Mesenteric fat pad (tissue), 1 donor: Measurements from ENCODE around the gene PCDHA8. TPM values are rescaled to one million over a fixed set of nuclear protein-coding genes. Genes with fewer than 3 reads are reported as not detected.
"Not testable (repeated sequence)": the region's sequence is repeated elsewhere in the genome, so short reads cannot be mapped to it uniquely, and the experiment has no call there.

Experiments
- DNase-seq: peaks from one replicate; pipeline ENCODE4 v3.0.0-alpha.2; 2020; ENCODE audit warnings: low spot score
- long read RNA-seq: library from polyadenylated mRNA; unstranded; transcript quantifications from one replicate; pipeline ENCODE4 v2.0.0, GENCODE V29; 2020
- total RNA-seq: library from RNA; stranded (reverse); fragmentation: NEBNext Ultra II Directional; extraction: Animal tissue kit (Norgen Biotek cat#: 25700); gene quantifications from one replicate; pipeline ENCODE4 v1.2.1, GENCODE V29; 2021
- donor health status: DM: yes; HTN: yes; CAD: no.

PCDHA8 gene, protein sequence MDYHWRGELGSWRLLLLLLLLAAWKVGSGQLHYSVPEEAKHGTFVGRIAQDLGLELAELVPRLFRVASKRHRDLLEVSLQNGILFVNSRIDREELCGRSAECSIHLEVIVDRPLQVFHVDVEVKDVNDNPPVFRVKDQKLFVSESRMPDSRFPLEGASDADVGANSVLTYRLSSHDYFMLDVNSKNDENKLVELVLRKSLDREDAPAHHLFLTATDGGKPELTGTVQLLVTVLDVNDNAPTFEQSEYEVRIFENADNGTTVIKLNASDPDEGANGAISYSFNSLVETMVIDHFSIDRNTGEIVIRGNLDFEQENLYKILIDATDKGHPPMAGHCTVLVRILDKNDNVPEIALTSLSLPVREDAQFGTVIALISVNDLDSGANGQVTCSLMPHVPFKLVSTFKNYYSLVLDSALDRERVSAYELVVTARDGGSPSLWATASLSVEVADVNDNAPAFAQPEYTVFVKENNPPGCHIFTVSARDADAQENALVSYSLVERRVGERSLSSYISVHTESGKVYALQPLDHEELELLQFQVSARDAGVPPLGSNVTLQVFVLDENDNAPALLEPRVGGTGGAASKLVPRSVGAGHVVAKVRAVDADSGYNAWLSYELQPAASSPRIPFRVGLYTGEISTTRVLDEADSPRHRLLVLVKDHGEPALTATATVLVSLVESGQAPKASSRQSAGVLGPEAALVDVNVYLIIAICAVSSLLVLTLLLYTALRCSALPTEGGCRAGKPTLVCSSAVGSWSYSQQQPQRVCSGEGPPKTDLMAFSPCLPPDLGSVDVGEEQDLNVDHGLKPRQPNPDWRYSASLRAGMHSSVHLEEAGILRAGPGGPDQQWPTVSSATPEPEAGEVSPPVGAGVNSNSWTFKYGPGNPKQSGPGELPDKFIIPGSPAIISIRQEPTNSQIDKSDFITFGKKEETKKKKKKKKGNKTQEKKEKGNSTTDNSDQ
- 0.19 TPM for total RNA-seq
- long read RNA-seq, result 0 reads

DNA sequence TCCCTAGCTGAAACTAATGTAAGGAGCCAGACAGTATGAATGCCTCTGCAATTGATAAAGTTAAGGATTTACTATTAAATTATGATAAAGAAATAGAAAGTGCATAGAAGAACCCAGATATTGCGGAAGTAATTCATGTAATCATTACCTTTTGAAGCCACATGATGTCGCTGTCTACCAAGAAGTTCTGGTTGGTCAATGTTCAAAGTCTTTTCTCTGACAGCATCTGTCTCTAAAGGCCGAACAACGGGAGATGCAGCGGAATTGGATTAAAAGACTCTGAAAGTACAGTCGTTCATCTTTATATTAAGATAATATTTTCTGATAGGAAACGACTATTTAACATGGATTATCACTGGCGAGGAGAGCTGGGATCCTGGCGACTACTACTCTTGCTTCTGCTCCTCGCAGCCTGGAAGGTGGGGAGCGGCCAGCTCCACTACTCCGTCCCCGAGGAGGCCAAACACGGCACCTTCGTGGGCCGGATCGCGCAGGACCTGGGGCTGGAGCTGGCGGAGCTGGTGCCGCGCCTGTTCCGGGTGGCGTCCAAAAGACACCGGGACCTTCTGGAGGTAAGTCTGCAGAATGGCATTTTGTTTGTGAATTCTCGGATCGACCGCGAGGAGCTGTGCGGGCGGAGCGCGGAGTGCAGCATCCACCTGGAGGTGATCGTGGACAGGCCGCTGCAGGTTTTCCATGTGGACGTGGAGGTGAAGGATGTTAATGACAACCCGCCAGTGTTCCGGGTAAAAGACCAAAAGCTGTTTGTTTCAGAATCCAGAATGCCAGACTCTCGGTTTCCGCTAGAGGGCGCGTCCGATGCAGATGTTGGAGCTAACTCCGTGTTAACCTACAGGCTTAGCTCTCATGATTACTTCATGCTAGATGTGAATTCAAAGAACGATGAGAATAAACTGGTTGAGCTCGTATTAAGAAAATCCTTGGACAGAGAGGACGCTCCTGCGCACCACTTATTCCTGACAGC is at the start of gene PCDHA8:
PCDHA8 (plus strand) TSS at position 210 of the 985 bp plus-strand sequence; CDS start at position 345, 135 bp downstream.
- DNase-seq, result peak; percentile 72

DNA sequence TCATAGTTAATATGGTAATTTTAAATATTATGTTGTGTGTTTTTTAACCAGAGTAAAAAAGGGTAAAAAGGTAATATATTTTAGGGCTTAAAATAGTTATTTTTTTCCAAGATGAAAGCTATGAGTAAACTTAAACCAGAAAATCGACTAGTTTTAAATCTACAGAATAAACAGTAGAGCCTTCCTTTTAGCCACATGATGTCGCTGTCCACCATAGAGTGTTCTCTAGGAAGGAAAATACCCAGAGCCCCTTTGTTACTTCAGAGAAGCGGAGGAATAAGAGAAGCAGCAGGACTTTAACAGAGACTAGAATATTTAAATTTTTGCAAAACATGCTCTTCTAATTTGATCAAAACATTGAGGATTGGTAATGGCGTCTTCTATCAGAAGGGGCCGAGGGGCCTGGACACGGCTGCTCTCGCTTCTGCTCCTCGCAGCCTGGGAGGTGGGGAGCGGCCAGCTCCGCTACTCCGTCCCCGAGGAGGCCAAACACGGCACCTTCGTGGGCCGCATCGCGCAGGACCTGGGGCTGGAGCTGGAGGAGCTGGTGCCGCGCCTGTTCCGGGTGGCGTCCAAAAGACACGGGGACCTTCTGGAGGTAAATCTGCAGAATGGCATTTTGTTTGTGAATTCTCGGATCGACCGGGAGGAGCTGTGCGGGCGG is 46.3 kb upstream of the PCDHA8 start, which contains the start of gene PCDHA2:
PCDHA2 (plus strand) TSS at position 258 of the 664 bp plus-strand sequence.
- DNase-seq, result no peak

DNA sequence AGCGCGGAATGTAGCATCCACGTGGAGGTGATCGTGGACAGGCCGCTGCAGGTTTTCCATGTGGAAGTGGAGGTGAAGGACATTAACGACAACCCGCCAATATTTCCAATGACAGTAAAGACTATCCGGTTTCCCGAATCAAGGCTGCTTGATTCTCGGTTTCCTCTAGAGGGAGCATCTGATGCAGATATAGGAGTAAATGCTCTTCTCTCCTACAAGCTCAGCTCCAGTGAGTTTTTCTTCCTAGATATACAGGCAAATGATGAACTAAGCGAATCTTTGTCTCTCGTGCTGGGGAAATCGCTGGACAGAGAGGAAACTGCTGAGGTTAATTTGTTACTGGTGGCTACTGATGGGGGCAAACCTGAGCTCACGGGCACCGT is 45.7 kb upstream of the PCDHA8 start:
- no peak for DNase-seq

DNA sequence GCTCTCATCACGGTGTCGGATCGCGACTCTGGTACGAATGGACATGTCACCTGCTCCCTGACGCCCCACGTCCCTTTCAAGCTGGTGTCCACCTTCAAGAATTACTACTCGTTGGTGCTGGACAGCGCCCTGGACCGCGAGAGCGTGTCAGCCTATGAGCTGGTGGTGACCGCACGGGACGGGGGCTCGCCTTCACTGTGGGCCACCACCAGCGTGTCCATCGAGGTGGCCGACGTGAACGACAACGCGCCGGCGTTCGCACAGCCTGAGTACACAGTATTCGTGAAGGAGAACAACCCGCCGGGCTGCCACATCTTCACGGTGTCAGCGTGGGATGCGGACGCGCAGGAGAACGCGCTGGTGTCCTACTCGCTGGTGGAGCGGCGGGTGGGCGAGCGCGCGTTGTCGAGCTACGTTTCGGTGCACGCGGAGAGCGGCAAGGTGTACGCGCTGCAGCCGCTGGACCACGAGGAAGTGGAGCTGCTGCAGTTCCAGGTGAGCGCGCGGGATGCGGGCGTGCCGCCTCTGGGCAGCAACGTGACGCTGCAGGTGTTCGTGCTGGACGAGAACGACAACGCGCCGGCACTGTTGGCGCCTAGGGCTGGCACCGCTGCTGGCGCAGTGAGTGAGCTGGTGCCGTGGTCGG is 44.8 kb upstream of the PCDHA8 start:
- not testable (repeated sequence) for DNase-seq

DNA sequence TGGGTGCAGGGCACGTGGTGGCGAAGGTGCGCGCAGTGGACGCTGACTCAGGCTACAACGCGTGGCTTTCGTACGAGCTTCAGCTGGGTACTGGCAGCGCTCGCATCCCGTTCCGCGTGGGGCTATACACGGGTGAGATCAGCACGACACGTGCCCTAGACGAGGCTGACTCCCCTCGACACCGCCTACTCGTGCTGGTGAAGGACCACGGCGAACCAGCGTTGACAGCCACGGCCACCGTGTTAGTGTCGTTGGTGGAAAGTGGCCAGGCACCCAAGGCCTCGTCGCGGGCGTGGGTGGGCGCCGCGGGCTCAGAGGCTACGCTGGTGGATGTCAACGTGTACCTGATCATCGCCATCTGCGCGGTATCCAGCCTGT is 44.3 kb upstream of the PCDHA8 start:
- DNase-seq, result no peak

DNA sequence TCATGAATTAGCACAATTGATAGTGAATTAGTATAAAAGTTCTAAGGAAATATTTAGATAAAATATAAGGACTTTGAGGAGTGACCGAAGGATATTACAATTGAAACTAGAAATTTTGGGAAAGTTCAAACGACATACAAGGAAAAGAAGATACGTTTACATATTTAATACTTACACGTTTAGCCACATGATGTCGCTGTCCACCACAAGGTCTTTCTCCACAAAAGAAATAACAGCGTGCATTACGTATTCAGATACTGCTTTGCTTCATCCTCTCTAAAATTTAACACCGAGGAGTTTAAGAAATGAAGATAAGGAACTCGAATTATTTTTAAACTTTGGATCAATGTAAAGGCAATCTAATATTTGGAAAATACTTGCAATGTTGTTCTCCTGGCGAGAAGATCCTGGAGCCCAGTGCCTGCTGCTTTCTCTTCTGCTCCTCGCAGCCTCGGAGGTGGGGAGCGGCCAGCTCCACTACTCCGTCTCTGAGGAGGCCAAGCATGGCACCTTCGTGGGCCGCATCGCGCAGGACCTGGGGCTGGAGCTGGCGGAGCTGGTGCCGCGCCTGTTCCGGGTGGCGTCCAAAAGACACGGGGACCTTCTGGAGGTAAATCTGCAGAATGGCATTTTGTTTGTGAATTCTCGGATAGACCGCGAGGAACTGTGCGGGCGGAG is 40.0 kb upstream of the PCDHA8 start, which contains the start of gene PCDHA3:
PCDHA3 (plus strand) TSS at position 242 of the 678 bp plus-strand sequence.
- DNase-seq, result no peak

DNA sequence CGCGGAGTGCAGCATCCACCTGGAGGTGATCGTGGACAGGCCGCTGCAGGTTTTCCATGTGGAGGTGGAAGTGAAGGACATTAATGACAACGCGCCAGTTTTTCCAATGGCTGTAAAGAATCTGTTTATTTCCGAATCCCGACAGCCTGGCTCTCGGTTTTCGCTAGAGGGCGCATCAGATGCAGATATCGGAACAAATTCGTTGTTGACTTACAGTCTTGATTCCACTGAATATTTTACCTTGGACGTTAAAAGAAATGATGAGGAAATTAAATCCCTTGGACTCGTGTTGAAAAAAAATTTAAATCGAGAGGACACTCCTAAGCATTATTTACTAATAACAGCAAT is 39.5 kb upstream of the PCDHA8 start:
- no peak for DNase-seq

DNA sequence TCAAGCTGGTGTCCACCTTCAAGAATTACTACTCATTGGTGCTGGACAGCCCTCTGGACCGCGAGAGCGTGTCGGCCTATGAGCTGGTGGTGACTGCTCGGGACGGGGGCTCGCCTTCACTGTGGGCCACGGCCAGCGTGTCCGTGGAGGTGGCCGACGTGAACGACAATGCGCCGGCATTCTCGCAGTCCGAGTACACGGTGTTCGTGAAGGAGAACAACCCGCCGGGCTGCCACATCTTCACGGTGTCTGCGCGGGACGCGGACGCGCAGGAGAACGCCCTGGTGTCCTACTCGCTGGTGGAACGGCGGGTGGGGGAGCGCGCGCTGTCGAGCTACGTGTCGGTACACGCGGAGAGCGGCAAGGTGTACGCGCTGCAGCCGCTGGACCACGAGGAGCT is 38.6 kb upstream of the PCDHA8 start:
- DNase-seq, result not testable (repeated sequence)

DNA sequence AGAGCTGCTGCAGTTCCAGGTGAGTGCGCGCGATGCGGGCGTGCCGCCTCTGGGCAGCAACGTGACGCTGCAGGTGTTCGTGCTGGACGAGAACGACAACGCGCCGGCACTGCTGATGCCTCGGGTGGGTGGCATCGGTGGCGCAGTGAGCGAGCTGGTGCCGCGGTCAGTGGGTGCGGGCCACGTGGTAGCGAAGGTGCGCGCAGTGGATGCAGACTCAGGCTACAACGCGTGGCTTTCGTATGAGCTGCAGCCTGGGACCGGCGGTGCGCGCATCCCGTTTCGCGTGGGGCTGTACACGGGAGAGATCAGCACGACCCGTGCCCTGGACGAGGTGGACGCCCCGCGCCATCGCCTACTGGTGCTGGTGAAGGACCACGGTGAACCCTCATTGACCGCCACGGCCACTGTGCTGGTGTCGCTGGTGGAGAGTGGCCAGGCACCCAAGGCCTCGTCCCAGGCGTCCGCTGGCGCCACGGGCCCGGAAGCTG is 38.2 kb upstream of the PCDHA8 start:
- no peak for DNase-seq

DNA sequence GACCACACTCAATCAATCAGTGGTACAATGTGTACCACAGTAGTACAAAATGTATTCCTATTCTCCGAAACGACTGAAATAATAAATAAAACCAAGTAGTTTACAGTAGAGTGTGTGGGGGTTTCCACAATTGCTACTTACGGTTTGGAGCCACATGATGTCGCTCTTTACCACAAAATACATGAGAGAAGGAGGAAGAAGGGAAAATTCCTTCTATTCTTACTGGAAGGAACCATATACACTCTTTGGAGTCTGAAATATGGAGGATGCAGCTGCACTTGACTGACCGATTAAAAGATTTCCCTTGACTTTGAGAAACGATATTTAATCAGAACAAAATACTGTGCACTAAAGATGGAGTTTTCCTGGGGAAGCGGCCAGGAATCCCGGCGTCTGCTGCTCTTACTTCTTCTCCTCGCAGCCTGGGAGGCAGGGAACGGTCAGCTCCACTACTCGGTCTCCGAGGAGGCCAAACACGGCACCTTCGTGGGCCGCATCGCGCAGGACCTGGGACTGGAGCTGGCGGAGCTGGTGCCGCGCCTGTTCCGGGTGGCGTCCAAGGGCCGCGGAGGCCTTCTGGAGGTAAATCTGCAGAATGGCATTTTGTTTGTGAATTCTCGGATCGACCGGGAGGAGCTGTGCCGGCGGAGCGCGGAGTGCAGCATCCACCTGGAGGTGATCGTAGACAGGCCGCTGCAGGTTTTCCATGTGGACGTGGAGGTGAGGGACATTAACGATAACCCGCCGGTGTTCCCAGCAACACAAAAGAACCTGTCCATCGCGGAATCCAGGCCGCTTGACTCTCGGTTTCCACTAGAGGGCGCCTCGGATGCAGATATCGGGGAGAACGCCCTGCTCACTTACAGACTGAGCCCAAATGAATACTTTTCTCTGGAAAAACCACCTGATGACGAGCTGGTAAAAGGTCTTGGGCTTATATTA is 33.9 kb upstream of the PCDHA8 start, which contains the start of gene PCDHA4:
PCDHA4 (plus strand) TSS at position 235 of the 942 bp plus-strand sequence.
- DNase-seq, result no peak

DNA sequence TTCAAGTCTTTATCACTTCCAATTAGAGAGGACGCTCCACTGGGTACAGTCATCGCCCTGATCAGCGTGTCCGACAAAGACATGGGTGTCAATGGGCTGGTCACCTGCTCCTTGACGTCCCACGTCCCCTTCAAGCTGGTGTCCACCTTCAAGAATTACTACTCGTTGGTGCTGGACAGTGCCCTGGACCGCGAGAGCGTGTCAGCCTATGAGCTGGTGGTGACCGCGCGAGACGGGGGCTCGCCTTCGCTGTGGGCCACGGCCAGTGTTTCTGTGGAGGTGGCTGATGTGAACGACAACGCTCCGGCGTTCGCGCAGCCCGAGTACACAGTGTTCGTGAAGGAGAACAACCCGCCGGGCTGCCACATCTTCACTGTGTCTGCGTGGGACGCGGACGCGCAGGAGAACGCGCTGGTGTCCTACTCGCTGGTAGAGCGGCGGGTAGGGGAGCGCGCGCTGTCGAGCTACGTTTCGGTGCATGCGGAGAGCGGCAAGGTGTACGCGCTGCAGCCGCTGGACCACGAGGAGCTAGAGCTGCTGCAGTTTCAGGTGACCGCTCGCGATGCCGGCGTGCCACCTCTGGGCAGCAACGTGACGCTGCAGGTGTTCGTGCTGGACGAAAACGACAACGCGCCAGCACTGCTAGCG is 32.6 kb upstream of the PCDHA8 start:
- DNase-seq, result not testable (repeated sequence)

DNA sequence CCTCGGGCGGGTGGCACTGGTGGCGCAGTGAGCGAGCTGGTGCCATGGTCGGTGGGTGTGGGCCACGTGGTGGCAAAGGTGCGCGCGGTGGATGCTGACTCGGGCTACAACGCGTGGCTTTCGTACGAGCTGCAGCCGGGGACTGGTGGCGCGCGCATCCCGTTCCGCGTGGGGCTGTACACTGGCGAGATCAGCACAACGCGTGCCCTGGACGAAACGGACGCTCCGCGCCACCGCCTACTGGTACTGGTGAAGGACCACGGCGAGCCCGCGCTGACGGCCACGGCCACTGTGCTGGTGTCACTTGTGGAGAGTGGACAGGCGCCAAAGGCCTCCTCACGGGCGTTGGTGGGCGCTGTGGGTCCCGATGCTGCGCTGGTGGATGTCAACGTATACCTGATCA is 32.1 kb upstream of the PCDHA8 start:
- no peak for DNase-seq

DNA sequence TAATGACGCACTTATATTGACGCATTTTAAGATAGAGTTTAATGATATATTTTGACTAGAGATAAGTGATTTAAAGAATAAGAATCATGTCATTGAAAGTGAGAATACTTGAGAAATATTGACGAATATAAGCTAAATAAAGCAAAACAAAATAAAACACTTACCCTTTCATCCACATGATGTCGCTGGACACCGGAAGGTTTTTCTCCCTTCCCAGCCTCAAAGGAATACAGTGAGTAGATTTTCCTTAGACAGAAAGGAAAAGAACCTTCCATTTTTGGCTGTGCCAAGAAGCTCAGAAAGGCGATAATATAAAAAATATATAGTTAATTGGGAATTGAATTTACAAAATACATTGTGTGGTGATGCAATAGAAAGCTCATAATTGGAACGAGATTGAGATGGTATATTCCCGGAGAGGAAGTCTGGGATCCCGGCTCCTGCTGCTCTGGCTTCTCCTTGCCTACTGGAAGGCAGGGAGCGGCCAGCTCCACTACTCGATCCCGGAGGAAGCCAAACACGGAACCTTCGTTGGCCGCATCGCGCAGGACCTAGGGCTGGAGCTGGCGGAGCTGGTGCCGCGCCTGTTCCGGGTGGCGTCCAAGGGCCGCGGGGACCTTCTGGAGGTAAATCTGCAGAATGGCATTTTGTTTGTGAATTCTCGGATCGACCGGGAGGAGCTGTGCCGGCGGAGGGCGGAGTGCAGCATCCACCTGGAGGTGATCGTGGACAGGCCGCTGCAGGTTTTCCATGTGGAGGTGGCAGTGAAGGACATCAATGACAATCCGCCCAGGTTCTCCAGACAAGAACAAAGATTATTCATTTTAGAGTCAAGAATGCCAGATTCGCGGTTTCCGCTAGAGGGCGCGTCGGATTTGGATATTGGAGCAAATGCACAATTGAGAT is 19.4 kb upstream of the PCDHA8 start, which contains the start of gene PCDHA5:
PCDHA5 (plus strand) TSS at position 239 of the 906 bp plus-strand sequence.
- DNase-seq, result no peak

DNA sequence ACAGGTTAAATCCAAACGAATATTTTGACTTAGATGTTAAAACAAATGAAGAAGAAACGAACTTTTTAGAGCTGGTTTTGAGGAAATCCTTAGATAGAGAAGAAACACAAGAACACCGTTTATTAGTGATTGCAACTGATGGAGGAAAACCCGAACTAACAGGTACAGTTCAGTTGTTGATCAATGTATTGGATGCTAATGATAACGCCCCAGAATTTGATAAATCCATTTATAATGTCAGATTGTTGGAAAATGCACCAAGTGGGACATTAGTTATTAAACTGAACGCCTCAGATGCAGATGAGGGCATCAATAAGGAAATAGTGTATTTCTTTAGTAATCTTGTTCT is 18.7 kb upstream of the PCDHA8 start:
- DNase-seq, result no peak

DNA sequence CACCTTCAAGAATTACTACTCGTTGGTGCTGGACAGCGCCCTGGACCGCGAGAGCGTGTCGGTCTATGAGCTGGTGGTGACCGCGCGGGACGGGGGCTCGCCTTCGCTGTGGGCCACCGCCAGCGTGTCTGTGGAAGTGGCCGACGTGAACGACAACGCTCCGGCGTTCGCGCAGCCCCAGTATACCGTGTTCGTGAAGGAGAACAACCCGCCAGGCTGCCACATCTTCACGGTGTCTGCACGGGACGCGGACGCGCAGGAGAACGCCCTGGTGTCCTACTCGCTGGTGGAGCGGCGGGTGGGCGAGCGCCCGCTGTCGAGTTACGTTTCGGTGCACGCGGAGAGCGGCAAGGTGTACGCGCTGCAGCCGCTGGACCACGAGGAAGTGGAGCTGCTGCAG is 18.0 kb upstream of the PCDHA8 start:
- DNase-seq, result not testable (repeated sequence)

DNA sequence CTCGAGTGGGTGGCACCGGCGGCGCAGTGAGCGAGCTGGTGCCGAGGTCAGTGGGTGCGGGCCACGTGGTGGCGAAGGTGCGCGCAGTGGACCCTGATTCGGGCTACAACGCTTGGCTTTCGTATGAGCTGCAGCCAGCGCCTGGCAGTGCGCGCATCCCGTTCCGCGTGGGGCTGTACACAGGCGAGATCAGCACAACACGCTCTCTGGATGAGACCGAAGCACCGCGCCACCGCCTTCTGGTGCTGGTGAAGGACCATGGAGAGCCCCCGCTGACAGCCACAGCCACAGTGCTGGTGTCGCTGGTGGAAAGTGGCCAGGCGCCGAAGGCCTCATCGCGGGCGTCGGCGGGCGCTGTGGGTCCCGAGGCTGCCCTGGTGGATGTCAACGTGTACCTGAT is 17.5 kb upstream of the PCDHA8 start:
- DNase-seq, result no peak
